DMS53 (cell line): ENCODE data around the gene MAFF.
"Not testable (repeated sequence)": the region's sequence is repeated elsewhere in the genome, so short reads cannot be mapped to it uniquely, and the experiment has no call there.

Experiments used
- DNase-seq: peaks from one replicate; lab custom pipeline; 2025; lab: John Stamatoyannopoulos, UW

MAFF gene

GRCh38 chr22:38201711-38202436 lies at the start of gene MAFF:
TSS of gene MAFF (plus strand) at chr22:38201994. CDS start at chr22:38213854, 11,860 bp downstream.
- DNase-seq = peak; percentile 88

- peak; percentile 67 for DNase-seq
These were observed 47.8 kb upstream of the MAFF start for GRCh38 chr22:38153821-38154562.

GRCh38 chr22:38154563-38154915 lies 47.3 kb upstream of the MAFF start:
- DNase-seq = not testable (repeated sequence)

GRCh38 chr22:38155703-38156102 lies 46.1 kb upstream of the MAFF start:
- no peak for DNase-seq

GRCh38 chr22:38162881-38163843 lies 38.6 kb upstream of the MAFF start:
- DNase-seq = no peak

- DNase-seq = peak; percentile 71
These were observed 37.8 kb upstream of the MAFF start for GRCh38 chr22:38163844-38164550.

- peak; percentile 55 for DNase-seq
These were observed 37.3 kb upstream of the MAFF start for GRCh38 chr22:38164551-38164918.

- no peak for DNase-seq
These were observed 35.7 kb upstream of the MAFF start for GRCh38 chr22:38165922-38166593.

GRCh38 chr22:38167988-38168407 lies 33.8 kb upstream of the MAFF start:
- DNase-seq = peak; percentile 49

- DNase-seq = no peak
These were observed 32.7 kb upstream of the MAFF start for GRCh38 chr22:38169116-38169515.

GRCh38 chr22:38170469-38170868 lies 31.3 kb upstream of the MAFF start:
- DNase-seq = no peak

- no peak for DNase-seq
These were observed 29.6 kb upstream of the MAFF start for GRCh38 chr22:38171927-38172831.

- peak; percentile 59 for DNase-seq
These were observed 28.8 kb upstream of the MAFF start for GRCh38 chr22:38172832-38173640.

- DNase-seq = no peak
These were observed 28.2 kb upstream of the MAFF start for GRCh38 chr22:38173641-38173906.

GRCh38 chr22:38174626-38175025 lies 27.2 kb upstream of the MAFF start:
- DNase-seq = no peak

GRCh38 chr22:38175206-38176118 lies 26.3 kb upstream of the MAFF start:
- no peak for DNase-seq

- peak; percentile 89 for DNase-seq
These were observed 25.5 kb upstream of the MAFF start for GRCh38 chr22:38176170-38176741.

- DNase-seq = no peak
These were observed 24.8 kb upstream of the MAFF start for GRCh38 chr22:38177044-38177443.
